Activated gamma-delta T cell treated with Interleukin-2 at 50 U/mL for 16 hours (primary cell): ENCODE results near the gene TUBB6.

Experiments
- DNase-seq: peaks from one replicate; pipeline ENCODE4 v3.0.0-alpha.2; 2020

The TUBB6 gene

DNA sequence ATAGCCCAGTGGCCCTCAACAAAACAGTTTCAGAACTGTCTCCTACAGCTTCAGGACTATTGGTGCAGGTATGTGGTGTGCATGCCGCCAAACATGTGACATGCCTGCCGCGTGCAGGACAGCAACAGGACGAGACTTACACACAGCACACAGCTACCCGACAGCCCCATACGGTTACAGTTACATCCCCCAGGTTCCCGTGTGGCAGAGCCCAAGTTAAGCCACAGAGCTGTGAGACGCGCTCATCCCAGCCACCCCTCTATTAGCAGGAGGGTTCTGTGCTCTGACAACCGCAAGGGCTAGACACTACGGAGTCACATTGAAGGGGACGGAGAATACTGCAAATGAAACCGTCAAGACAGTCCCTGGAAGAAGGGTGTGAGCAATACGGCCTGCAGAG is 16.4 kb upstream of the TUBB6 start:
- DNase-seq: no peak

GRCh38 chr18:12293831-12294230 is 14.2 kb upstream of the TUBB6 start:
- no peak for DNase-seq

- DNase-seq: no peak
Measured at GRCh38 chr18:12295389-12296086, 12.5 kb upstream of the TUBB6 start.

DNA sequence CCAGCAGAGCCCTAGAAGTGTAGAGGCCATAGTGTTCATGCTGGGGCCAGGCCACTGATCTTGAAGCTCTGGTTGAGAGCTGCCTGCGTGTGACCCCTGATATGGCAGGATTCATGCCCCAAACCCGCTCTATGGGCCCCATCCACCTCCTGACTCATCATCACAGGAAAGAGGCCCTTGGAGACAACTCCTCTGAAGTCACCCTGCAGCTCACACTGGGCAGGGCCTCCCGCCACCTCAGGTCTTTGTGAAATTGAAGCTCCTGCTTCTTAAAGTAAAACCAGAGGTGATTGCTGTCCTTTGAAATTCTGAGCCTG is 12.0 kb upstream of the TUBB6 start:
- no peak for DNase-seq

DNA sequence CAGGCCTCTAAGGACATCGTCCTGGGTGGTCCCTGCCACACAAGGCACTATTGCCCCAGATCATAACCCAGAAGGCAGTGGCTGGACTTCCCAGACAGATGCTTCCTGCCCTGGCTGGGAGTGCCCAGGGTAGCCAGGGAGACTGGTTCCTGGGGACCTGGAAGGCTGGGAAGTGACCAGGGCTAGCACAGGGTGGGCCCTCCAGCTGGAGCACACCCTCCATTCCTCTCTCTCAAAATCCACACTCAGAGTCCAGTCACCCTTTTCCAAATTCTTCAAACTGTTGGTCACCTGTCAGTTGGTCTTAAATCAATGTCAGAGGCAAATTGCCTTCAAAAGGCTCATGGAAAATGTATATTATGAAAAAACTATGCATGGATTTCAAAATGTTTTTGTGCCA is 11.6 kb upstream of the TUBB6 start:
- DNase-seq: no peak

- no peak for DNase-seq
Measured at GRCh38 chr18:12299862-12300261, 8.2 kb upstream of the TUBB6 start.

- no peak for DNase-seq
Measured at GRCh38 chr18:12301263-12302005, 6.6 kb upstream of the TUBB6 start.

DNA sequence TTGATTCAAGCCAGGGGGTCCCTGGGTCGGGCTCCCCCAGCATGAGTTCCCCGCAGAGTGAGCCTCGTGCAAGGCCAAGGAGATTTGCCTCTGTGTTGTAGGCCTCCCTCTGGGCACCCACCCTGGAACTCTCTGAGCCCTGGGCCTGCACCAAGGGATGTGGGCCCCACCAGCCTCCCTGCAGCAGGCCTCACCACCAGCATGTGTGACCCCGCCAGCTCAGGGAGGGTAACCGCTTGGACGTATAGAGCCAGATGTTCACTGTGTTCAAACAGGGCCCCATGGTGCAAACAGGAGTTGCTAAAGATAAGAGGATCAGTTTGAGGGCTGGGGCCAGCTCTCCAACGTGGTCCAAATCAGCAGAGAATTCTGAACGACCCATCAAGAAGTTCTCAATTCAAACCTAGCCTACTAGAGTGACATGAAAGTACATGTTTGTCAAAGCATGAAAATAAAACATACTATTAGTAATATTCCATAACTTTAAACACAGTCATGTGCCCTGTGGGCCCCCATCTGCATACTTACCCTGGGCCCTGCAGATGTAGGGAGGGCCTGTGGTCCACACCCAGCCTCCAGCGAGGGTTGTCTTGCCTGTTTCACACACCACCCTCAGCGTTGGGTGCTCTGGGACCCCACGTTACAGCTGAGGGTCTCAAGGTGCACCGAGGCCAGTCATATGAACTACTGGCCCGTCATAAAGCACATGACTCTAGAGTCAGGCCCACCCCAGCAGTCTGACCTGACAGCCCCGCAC is 5.5 kb upstream of the TUBB6 start:
- no peak for DNase-seq

DNA sequence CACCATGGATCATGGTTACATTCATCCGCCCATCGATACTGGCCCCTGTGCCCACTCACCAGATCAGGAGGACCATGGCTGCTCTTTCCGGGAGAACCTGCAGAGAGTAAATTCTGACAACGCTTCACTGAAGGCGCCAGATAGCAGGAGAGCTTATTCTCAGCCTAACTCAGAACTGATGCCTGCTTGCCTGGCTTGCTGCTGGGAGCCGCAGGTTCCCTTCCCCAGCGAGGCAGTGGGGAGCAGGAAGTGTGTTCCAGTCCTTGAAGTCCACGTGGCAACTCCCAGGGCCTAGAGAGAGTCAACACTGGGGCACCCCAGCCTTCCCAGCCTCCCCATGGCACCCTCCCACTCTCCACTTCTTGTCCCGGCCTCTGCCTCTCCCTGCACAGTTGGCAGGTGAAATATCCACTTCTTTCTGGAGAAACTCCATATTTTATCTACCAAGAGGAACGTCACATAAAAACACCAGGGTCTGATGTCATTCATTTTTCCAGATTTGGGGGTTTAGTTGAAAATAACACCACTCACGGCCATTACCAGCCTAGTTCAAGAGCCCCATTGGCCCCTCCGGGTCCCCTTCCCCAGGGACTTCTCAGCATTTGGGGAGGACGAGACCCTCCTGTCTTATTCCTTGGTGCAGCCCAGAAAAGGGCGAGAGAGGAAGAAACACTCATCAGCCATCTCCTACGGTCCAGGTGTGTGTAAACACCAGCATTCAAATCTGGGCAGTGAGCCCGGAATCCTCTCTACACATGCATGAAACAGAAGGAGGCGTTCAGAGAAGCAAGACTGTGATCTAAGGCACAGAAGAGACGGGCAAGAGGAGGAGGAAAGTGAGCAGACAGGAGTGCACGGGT is 3.5 kb upstream of the TUBB6 start:
- no peak for DNase-seq

- no peak for DNase-seq
Measured at GRCh38 chr18:12305211-12305610, 2.8 kb upstream of the TUBB6 start.

GRCh38 chr18:12305930-12306629 is 2.0 kb upstream of the TUBB6 start:
- no peak for DNase-seq

- no peak for DNase-seq
Measured at GRCh38 chr18:12306752-12307700, 1.0 kb upstream of the TUBB6 start.

- no peak for DNase-seq
Measured at GRCh38 chr18:12308386-12309100, 502 bp downstream of the TUBB6 start.

GRCh38 chr18:12309683-12310198 is 1.7 kb downstream of the TUBB6 start:
- no peak for DNase-seq

GRCh38 chr18:12310762-12311161 is 2.7 kb downstream of the TUBB6 start:
- no peak for DNase-seq

DNA sequence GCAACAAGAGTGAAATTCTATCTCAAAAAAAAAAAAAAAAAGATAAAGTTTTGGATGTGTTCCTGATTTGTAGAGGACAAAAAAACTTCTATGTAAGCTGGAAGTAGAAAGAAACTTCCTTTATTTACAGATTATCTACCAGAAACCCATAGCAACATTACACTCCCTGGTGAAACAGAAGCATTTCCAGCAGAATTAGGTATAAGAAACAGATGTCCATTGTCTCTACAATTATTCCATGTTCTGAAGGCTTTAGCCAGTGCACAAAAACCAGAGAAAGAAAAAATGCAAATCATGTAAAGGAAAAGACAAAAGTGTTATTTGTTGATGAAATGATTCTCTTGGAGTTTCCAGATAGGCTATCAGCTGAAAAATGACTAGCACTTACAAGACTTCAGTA is 4.9 kb downstream of the TUBB6 start:
- DNase-seq: no peak

DNA sequence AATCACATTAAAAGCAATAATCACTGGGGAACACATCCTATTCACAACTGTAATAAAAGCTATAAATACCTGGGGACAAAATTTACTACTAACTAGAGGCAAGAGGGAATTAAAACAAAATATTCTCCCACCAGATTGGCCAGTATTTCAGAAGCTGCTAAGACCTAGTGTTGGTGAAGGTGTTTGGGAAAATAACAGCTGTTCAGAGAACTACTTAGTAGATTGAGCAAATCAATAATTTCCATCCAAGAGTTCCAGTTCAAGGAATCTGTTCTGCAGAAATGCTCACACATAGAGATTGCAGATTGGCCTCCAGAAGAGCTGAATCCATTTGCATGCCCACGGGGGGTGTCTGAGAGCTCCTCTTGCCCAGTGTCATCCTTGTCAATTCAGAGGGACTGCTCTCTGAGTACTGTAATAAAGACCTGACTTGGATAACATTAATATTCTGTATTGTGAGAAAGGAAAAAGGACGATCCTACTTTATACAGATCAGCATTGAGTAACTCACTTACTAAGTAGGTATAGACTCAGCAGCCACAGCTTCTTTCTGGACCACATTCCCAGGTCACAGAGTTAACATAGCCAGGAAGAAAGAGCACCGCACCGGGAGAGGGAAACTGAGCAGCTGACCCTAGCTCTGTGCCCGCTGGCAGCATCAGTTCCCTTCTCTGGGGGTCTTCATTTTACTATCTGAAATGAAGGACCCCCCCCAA is 5.6 kb downstream of the TUBB6 start:
- no peak for DNase-seq

DNA sequence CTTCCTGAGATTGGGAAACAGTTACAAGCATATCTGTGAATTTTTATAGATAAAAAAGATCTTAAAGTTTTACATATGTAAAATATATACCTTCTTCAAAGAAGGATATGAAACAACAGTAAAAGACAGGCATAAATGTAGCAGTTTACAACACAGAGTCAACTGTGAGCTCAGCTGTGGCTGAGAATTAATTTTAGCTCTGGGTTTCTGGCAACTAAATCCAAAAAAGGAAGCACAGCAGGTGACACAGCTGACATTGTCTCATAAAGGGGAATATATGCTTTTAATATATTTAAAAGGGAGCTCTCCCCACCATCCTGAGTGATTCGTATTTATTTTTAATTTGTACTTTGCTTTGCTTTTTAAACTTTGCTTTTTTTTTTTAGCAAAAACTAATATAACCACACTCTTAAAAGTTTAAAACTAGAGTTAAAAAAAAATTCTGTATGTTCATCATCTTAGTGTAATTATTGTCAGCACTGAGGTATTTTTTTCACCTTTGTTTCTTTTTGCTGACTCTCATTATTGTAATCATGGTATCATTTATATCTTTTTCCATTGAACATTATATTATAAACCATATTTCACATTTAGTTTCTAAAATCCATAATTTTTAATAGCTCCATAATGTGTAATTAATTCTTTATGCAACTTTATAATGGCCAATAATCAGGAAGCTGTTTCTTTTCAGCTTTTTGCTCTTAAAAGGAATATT is 6.7 kb downstream of the TUBB6 start:
- DNase-seq: no peak

GRCh38 chr18:12315490-12315889 is 7.4 kb downstream of the TUBB6 start:
- no peak for DNase-seq
